KBM-7 (cell line): ENCODE data around the gene TMEM184A.
"Not testable (repeated sequence)": the region's sequence is repeated elsewhere in the genome, so short reads cannot be mapped to it uniquely, and the experiment has no call there.

Experiments used
- DNase-seq: peaks from one replicate; pipeline ENCODE4 v3.0.0-alpha.2; 2015
- in situ Hi-C: fragments of 300-500 bp; cut with MboI; formaldehyde crosslinking; loops from 2 replicates; pipeline ENCODE4 v1.14.3; 2020; ENCODE audit warnings: low sequenced_read_pairs, low pct_unique_long_range_greater_than_20kb, mixed read lengths

TMEM184A gene

GRCh38 chr7:1533547-1534329, 22.3 kb downstream of the TMEM184A start:
- no peak for DNase-seq

GRCh38 chr7:1533255-1533546, 22.8 kb downstream of the TMEM184A start:
- DNase-seq, result no peak
- in situ Hi-C loops, result no loop called here

More at GRCh38 chr7:1533547-1534329, 22.3 kb downstream of the TMEM184A start:
- in situ Hi-C loops, result no loop called here

GRCh38 chr7:1532456-1533254, 23.4 kb downstream of the TMEM184A start:
- peak; percentile 96 for DNase-seq
- in situ Hi-C loops, result no loop called here

- DNase-seq, result no peak
- in situ Hi-C loops, result no loop called here
These were observed 24.0 kb downstream of the TMEM184A start for GRCh38 chr7:1531979-1532455.

GRCh38 chr7:1531263-1531978, 24.6 kb downstream of the TMEM184A start:
- DNase-seq, result no peak
- in situ Hi-C loops, result no loop called here

GRCh38 chr7:1530946-1531262, 25.1 kb downstream of the TMEM184A start:
- in situ Hi-C loops, result no loop called here
- DNase-seq, result no peak

GRCh38 chr7:1529383-1530116, 26.5 kb downstream of the TMEM184A start:
- no peak for DNase-seq
- in situ Hi-C loops, result no loop called here

- DNase-seq, result peak; percentile 37
- in situ Hi-C loops, result no loop called here
These were observed 29.7 kb downstream of the TMEM184A start for GRCh38 chr7:1526271-1526754.

GRCh38 chr7:1525409-1525808, 30.6 kb downstream of the TMEM184A start:
- in situ Hi-C loops, result no loop called here
- no peak for DNase-seq

GRCh38 chr7:1523844-1524243, 32.2 kb downstream of the TMEM184A start:
- in situ Hi-C loops, result no loop called here
- no peak for DNase-seq

- DNase-seq, result no peak
- in situ Hi-C loops, result no loop called here
These were observed 32.8 kb downstream of the TMEM184A start for GRCh38 chr7:1523208-1523607.

GRCh38 chr7:1521456-1521855, 34.5 kb downstream of the TMEM184A start:
- in situ Hi-C loops, result no loop called here
- no peak for DNase-seq

- in situ Hi-C loops, result no loop called here
- no peak for DNase-seq
These were observed 35.3 kb downstream of the TMEM184A start for GRCh38 chr7:1520539-1521234.

- in situ Hi-C loops, DNase-seq: not testable (repeated sequence)
These were observed 36.6 kb downstream of the TMEM184A start for GRCh38 chr7:1519322-1519922.

- DNase-seq, result no peak
- in situ Hi-C loops, result no loop called here
These were observed 39.3 kb downstream of the TMEM184A start for GRCh38 chr7:1516586-1517251.

- in situ Hi-C loops, DNase-seq: not testable (repeated sequence)
These were observed 40.5 kb downstream of the TMEM184A start for GRCh38 chr7:1515509-1515967.

- in situ Hi-C loops, result no loop called here
- DNase-seq, result no peak
These were observed 41.0 kb downstream of the TMEM184A start for GRCh38 chr7:1514995-1515401.

- in situ Hi-C loops, result no loop called here
- no peak for DNase-seq
These were observed 41.6 kb downstream of the TMEM184A start for GRCh38 chr7:1514407-1514806.
